Progenitor cell of endocrine pancreas (in vitro differentiated cells): ENCODE measurements around the gene SIGLEC7. TPM values are rescaled to one million over a fixed set of nuclear protein-coding genes. Genes with fewer than 3 reads are reported as not detected.

Source experiments
- DNase-seq: peaks from one replicate; pipeline ENCODE4 v3.0.0; 2021; ENCODE audit warnings: low spot score; ENCODE audit not compliant: unreplicated experiment
- H3K27ac Mint-ChIP-seq: 2 replicates; pipeline ENCODE4 v1.8.0; 2021; ENCODE audit warnings: mild to moderate bottlenecking, moderate library complexity, mixed read lengths
- H3K27me3 Mint-ChIP-seq: 2 replicates; pipeline ENCODE4 v1.8.0; 2021; ENCODE audit warnings: mixed read lengths
- H3K36me3 Mint-ChIP-seq: 2 replicates; pipeline ENCODE4 v1.8.0; 2022; ENCODE audit warnings: mixed read lengths; ENCODE audit not compliant: insufficient read depth
- H3K4me1 Mint-ChIP-seq: 2 replicates; pipeline ENCODE4 v1.8.0; 2021; ENCODE audit warnings: low read depth, mixed read lengths
- H3K4me3 Mint-ChIP-seq: 2 replicates; pipeline ENCODE4 v1.8.0; 2021; ENCODE audit warnings: low read depth, mild to moderate bottlenecking, moderate library complexity, mixed read lengths
- H3K9me3 Mint-ChIP-seq: 2 replicates; pipeline ENCODE4 v1.8.0; 2021; ENCODE audit warnings: low read depth, mixed read lengths
- CTCF ChIP-seq: fragments of 200-600 bp; sonication (generic); IDR thresholded peaks from one replicate; pipeline ENCODE4 v1.5.0; 2021; ENCODE audit warnings: antibody characterized with exemption, mild to moderate bottlenecking; ENCODE audit not compliant: unreplicated experiment
- total RNA-seq: library from RNA; stranded (reverse); gene quantifications from 2 replicates; pipeline ENCODE4 v1.2.1, GENCODE V29; 2021

Gene SIGLEC7
- total RNA-seq, 1 donor from 2014 or later: not detected

- Mint-ChIP-seq H3K4me3 (no peak overlapping the region), H3K9me3 (no peaks in the 10 kb centered on the region), H3K27me3 (peaks cover 22% of the 10 kb centered on the region), H3K4me1 (no peaks in the 10 kb centered on the region), H3K36me3 (no peaks in the 10 kb centered on the region), H3K27ac (no peak overlapping the region)
- no peak for DNase-seq
- TF ChIP-seq CTCF: no peak
Measured at GRCh38 chr19:51119101-51119500, 23.0 kb upstream of the SIGLEC7 start.

GRCh38 chr19:51119611-51120010, 22.5 kb upstream of the SIGLEC7 start:
- Mint-ChIP-seq H3K9me3 (no peaks in the 10 kb centered on the region), H3K27me3 (peaks cover 23% of the 10 kb centered on the region), H3K36me3 (no peaks in the 10 kb centered on the region), H3K4me1 (no peaks in the 10 kb centered on the region), H3K4me3 (no peak overlapping the region), H3K27ac (no peak overlapping the region)
- TF ChIP-seq CTCF: no peak
- DNase-seq: no peak

GRCh38 chr19:51120160-51120559, 21.9 kb upstream of the SIGLEC7 start:
- Mint-ChIP-seq H3K36me3 (no peaks in the 10 kb centered on the region), H3K4me3 (no peak overlapping the region), H3K27me3 (peaks cover 20% of the 10 kb centered on the region)

GRCh38 chr19:51121257-51121656, 20.8 kb upstream of the SIGLEC7 start:
- Mint-ChIP-seq H3K9me3 (no peaks in the 10 kb centered on the region), H3K27ac (no peak overlapping the region), H3K36me3 (no peaks in the 10 kb centered on the region), H3K4me1 (no peaks in the 10 kb centered on the region), H3K4me3 (no peak overlapping the region), H3K27me3 (peaks cover 16% of the 10 kb centered on the region)
- DNase-seq: no peak
- no peak for TF ChIP-seq CTCF

More at GRCh38 chr19:51120160-51120559, 21.9 kb upstream of the SIGLEC7 start:
- Mint-ChIP-seq H3K27ac (no peak overlapping the region), H3K4me1 (no peaks in the 10 kb centered on the region), H3K9me3 (no peaks in the 10 kb centered on the region)
- TF ChIP-seq CTCF: no peak
- DNase-seq: no peak

- Mint-ChIP-seq H3K9me3 (no peaks in the 10 kb centered on the region), H3K4me1 (no peaks in the 10 kb centered on the region), H3K27ac (no peak overlapping the region), H3K36me3 (no peaks in the 10 kb centered on the region), H3K4me3 (no peak overlapping the region), H3K27me3 (peaks cover 11% of the 10 kb centered on the region)
- TF ChIP-seq CTCF: no peak
- no peak for DNase-seq
Measured at GRCh38 chr19:51122112-51122981, 19.8 kb upstream of the SIGLEC7 start.
